ENCODE measurements around the gene C4orf33.

DNA sequence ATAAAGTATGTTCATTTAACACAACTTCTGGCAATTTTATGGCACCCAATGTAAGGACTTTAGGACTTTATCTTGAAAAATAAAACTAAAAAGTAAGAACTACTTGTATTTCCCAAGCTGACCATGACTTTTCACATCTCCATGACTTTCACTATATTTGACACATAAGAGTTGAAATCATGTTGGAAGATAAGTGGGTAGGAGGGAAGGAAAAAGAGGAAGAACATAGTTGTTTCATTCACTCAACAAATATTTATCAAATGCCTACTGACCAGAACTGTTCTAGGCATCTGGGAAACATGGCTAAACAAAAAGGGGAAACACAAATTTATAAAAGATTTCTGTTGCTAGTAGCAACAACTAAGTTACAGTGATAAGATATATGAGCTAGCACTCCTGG is 18.6 kb upstream of the C4orf33 start:
- TF ChIP-seq POLR2A (IDR thresholded peaks at IDR 0.05), result no peak
- TF ChIP-seq, protein P1, sequence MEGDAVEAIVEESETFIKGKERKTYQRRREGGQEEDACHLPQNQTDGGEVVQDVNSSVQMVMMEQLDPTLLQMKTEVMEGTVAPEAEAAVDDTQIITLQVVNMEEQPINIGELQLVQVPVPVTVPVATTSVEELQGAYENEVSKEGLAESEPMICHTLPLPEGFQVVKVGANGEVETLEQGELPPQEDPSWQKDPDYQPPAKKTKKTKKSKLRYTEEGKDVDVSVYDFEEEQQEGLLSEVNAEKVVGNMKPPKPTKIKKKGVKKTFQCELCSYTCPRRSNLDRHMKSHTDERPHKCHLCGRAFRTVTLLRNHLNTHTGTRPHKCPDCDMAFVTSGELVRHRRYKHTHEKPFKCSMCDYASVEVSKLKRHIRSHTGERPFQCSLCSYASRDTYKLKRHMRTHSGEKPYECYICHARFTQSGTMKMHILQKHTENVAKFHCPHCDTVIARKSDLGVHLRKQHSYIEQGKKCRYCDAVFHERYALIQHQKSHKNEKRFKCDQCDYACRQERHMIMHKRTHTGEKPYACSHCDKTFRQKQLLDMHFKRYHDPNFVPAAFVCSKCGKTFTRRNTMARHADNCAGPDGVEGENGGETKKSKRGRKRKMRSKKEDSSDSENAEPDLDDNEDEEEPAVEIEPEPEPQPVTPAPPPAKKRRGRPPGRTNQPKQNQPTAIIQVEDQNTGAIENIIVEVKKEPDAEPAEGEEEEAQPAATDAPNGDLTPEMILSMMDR (IDR thresholded peaks at IDR 0.05), result no peak

Measured in thyroid gland (tissue), 4 donors.